Gastrocnemius medialis (tissue), 4 donors: ENCODE measurements around the gene LIPF.

Experiments used
- CTCF ChIP-seq, 5 experiments: fragments of 450-650 bp in 3 of 5; fragments of 200-600 bp in 2 of 5; sonication (generic) in 2 of 5; IDR thresholded peaks in 4 of 5; conservative IDR thresholded peaks in 1 of 5; 1 replicate in 4 of 5; 2 replicates in 1 of 5; pipeline ENCODE4 v1.5.1; 2016 to 2019; ENCODE audit warnings: antibody characterized with exemption in 5 of 5, mild to moderate bottlenecking in 3 of 5, moderate library complexity in 3 of 5
- POLR2A ChIP-seq, 2 donors: fragments of 450-650 bp; IDR thresholded peaks; one replicate each; pipeline ENCODE4 v1.6.1; 2017; ENCODE audit warnings: antibody characterized with exemption in 2 of 2, mild to moderate bottlenecking in 2 of 2, moderate library complexity in 2 of 2

DNA sequence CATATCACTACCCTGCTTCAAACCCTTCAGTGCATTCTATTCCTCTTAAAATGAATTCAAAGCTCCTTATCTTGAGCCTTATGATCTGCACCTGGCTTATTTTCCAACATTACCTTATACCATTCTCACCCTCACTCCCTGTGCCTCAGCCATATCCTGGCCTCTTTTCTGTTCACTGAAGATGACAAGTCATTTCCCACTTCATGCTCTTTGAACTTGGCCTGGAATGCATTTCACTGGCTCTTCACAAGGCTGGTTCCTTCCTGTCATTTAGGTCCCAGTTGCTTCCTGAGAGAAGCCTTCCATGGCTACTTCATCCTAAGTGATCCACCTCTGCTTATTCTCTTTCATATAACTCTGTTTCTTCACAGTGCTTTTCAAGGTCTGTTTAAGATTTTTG is 3.2 kb upstream of the LIPF start:
- no peak for TF ChIP-seq CTCF (IDR thresholded peaks at IDR 0.05 in 4 of 5, conservative IDR thresholded peaks at IDR 0.05 in 1 of 5)
- no peak for TF ChIP-seq POLR2A (IDR thresholded peaks at IDR 0.05)
